HL-60 (cell line): ENCODE results near the gene RHO.

ENCODE experiments used
- DNase-seq, 2 experiments: peaks; one replicate each; pipeline ENCODE4 v3.0.0-alpha.2; 2010 to 2020; ENCODE audit warnings: low read depth in 1 of 2, low spot score in 1 of 2
- H3K27ac ChIP-seq: fragments of 250-450 bp; sonication (Bioruptor Pico); replicated peaks from 2 replicates; pipeline ENCODE4 v1.5.1; 2020; ENCODE audit warnings: mild to moderate bottlenecking, moderate library complexity
- H3K27me3 ChIP-seq: fragments of 250-450 bp; sonication (Bioruptor Pico); 2 replicates; pipeline ENCODE4 v1.5.1; 2021; ENCODE audit warnings: mild to moderate bottlenecking, moderate library complexity; ENCODE audit not compliant: insufficient read depth, poor library complexity, severe bottlenecking
- H3K4me3 ChIP-seq: replicated peaks from 2 replicates; pipeline ENCODE4 v1.5.1; 2011; ENCODE audit warnings: mild to moderate bottlenecking, control low read depth, low read length; ENCODE audit not compliant: insufficient read depth
- GABPA ChIP-seq: IDR thresholded peaks from 2 replicates; pipeline ENCODE4 v1.6.1; 2012; ENCODE audit warnings: low read depth
- POLR2AphosphoS5 ChIP-seq: IDR thresholded peaks from 2 replicates; pipeline ENCODE4 v1.6.1; 2012; ENCODE audit warnings: low read depth
- SPI1 ChIP-seq: IDR thresholded peaks from 2 replicates; pipeline ENCODE4 v1.6.1; 2012; ENCODE audit warnings: low read depth, mild to moderate bottlenecking, borderline replicate concordance
- TF ChIP-seq, protein P1 (sequence below): IDR thresholded peaks from one replicate; pipeline ENCODE4 v1.5.1; 2011; ENCODE audit warnings: low read length, control low read depth, inconsistent platforms; ENCODE audit not compliant: insufficient read depth
- TF ChIP-seq, protein P2 (sequence below): IDR thresholded peaks from 2 replicates; pipeline ENCODE4 v1.6.1; 2012; ENCODE audit warnings: low read depth; ENCODE audit not compliant: insufficient replicate concordance

RHO gene

DNA sequence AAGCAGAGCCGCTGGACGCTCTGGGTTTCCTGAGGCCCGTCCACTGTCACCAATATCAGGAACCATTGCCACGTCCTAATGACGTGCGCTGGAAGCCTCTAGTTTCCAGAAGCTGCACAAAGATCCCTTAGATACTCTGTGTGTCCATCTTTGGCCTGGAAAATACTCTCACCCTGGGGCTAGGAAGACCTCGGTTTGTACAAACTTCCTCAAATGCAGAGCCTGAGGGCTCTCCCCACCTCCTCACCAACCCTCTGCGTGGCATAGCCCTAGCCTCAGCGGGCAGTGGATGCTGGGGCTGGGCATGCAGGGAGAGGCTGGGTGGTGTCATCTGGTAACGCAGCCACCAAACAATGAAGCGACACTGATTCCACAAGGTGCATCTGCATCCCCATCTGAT lies 3.3 kb downstream of the RHO start:
- TF ChIP-seq GABPA (no peak), POLR2AphosphoS5 (no peak), SPI1 (no peak)
- TF ChIP-seq, protein P1, sequence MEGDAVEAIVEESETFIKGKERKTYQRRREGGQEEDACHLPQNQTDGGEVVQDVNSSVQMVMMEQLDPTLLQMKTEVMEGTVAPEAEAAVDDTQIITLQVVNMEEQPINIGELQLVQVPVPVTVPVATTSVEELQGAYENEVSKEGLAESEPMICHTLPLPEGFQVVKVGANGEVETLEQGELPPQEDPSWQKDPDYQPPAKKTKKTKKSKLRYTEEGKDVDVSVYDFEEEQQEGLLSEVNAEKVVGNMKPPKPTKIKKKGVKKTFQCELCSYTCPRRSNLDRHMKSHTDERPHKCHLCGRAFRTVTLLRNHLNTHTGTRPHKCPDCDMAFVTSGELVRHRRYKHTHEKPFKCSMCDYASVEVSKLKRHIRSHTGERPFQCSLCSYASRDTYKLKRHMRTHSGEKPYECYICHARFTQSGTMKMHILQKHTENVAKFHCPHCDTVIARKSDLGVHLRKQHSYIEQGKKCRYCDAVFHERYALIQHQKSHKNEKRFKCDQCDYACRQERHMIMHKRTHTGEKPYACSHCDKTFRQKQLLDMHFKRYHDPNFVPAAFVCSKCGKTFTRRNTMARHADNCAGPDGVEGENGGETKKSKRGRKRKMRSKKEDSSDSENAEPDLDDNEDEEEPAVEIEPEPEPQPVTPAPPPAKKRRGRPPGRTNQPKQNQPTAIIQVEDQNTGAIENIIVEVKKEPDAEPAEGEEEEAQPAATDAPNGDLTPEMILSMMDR = no peak
- TF ChIP-seq, protein P2, sequence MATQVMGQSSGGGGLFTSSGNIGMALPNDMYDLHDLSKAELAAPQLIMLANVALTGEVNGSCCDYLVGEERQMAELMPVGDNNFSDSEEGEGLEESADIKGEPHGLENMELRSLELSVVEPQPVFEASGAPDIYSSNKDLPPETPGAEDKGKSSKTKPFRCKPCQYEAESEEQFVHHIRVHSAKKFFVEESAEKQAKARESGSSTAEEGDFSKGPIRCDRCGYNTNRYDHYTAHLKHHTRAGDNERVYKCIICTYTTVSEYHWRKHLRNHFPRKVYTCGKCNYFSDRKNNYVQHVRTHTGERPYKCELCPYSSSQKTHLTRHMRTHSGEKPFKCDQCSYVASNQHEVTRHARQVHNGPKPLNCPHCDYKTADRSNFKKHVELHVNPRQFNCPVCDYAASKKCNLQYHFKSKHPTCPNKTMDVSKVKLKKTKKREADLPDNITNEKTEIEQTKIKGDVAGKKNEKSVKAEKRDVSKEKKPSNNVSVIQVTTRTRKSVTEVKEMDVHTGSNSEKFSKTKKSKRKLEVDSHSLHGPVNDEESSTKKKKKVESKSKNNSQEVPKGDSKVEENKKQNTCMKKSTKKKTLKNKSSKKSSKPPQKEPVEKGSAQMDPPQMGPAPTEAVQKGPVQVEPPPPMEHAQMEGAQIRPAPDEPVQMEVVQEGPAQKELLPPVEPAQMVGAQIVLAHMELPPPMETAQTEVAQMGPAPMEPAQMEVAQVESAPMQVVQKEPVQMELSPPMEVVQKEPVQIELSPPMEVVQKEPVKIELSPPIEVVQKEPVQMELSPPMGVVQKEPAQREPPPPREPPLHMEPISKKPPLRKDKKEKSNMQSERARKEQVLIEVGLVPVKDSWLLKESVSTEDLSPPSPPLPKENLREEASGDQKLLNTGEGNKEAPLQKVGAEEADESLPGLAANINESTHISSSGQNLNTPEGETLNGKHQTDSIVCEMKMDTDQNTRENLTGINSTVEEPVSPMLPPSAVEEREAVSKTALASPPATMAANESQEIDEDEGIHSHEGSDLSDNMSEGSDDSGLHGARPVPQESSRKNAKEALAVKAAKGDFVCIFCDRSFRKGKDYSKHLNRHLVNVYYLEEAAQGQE = no peak
- DNase-seq = no peak
- H3K27ac ChIP-seq = no peak overlapping the region
- H3K27me3 ChIP-seq = no peaks in the 10 kb centered on the region
- no peak overlapping the region for H3K4me3 ChIP-seq

DNA sequence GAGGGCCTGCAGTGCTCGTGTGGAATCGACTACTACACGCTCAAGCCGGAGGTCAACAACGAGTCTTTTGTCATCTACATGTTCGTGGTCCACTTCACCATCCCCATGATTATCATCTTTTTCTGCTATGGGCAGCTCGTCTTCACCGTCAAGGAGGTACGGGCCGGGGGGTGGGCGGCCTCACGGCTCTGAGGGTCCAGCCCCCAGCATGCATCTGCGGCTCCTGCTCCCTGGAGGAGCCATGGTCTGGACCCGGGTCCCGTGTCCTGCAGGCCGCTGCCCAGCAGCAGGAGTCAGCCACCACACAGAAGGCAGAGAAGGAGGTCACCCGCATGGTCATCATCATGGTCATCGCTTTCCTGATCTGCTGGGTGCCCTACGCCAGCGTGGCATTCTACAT lies 3.8 kb downstream of the RHO start:
- Histone ChIP-seq H3K4me3 (no peak overlapping the region), H3K27me3 (no peaks in the 10 kb centered on the region), H3K27ac (no peak overlapping the region)
- DNase-seq = no peak
- no peak for TF ChIP-seq POLR2AphosphoS5
- no peak for TF ChIP-seq GABPA
- TF ChIP-seq SPI1 = no peak
- TF ChIP-seq, protein P2 = no peak
- TF ChIP-seq, protein P1 = no peak

DNA sequence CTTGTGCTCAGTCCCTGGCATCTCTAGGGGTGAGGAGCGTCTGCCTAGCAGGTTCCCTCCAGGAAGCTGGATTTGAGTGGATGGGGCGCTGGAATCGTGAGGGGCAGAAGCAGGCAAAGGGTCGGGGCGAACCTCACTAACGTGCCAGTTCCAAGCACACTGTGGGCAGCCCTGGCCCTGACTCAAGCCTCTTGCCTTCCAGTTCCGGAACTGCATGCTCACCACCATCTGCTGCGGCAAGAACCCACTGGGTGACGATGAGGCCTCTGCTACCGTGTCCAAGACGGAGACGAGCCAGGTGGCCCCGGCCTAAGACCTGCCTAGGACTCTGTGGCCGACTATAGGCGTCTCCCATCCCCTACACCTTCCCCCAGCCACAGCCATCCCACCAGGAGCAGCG lies 5.0 kb downstream of the RHO start:
- H3K27me3 ChIP-seq = no peaks in the 10 kb centered on the region
- TF ChIP-seq SPI1 (no peak), GABPA (no peak), POLR2AphosphoS5 (no peak)
- TF ChIP-seq, protein P1 = no peak
- TF ChIP-seq, protein P2 = no peak
- no peak overlapping the region for H3K4me3 ChIP-seq
- no peak for DNase-seq
- H3K27ac ChIP-seq = no peak overlapping the region
